CD4-positive, alpha-beta T cell (primary cell): ENCODE measurements around the gene FARS2. TPM values are rescaled to one million over a fixed set of nuclear protein-coding genes. Genes with fewer than 3 reads are reported as not detected.

ENCODE experiments used
- ATAC-seq: fragments of 200-7000 bp; cut with Tn5 transposase; one replicate; pipeline ENCODE4 v1.10.0; 2022; ENCODE audit warnings: mild to moderate bottlenecking; ENCODE audit not compliant: poor library complexity
- CTCF ChIA-PET: fragments of 350-600 bp; sonication (Branson Sonifier 250); formaldehyde crosslinking; loops from one replicate; lab custom pipeline; 2021; ENCODE audit warnings: antibody characterized with exemption, inconsistent platforms; lab: Charles Lee
- POLR2A ChIA-PET: fragments of 350-600 bp; sonication (Branson Sonifier 250); formaldehyde crosslinking; loops from one replicate; lab custom pipeline; 2021; ENCODE audit warnings: antibody characterized with exemption, inconsistent platforms; lab: Charles Lee
- DNase-seq, 14 experiments: peaks; one replicate each; pipeline ENCODE4 v3.0.0-alpha.2; 2013 to 2020; ENCODE audit warnings: mixed read lengths in 2 of 14
- H3K27ac ChIP-seq, 2 donors: one replicate each; pipeline versions ENCODE4 v1.5.1 to v1.7.0; 2013; ENCODE audit warnings: low read length in 2 of 2, low read depth in 1 of 2, mild to moderate bottlenecking in 1 of 2
- H3K27me3 ChIP-seq, 2 experiments: 1 replicate in 1 of 2; 2 replicates in 1 of 2; pipeline versions ENCODE4 v1.6.1 to v1.7.0; 2013; ENCODE audit warnings: low read length in 2 of 2, control low read depth in 1 of 2, mild to moderate bottlenecking in 1 of 2, moderate library complexity in 1 of 2; ENCODE audit not compliant: insufficient read depth in 2 of 2, control insufficient read depth in 1 of 2
- H3K36me3 ChIP-seq: one replicate; pipeline ENCODE4 v1.6.1; 2013; ENCODE audit warnings: low read length, control low read depth; ENCODE audit not compliant: insufficient read depth
- H3K4me1 ChIP-seq: one replicate; pipeline ENCODE4 v1.6.1; 2013; ENCODE audit warnings: low read length, control low read depth; ENCODE audit not compliant: insufficient read depth
- H3K4me3 ChIP-seq: one replicate; pipeline ENCODE4 v1.5.1; 2013; ENCODE audit warnings: mild to moderate bottlenecking, low read length, moderate library complexity
- H3K9me3 ChIP-seq, 2 experiments: 1 replicate in 1 of 2; 2 replicates in 1 of 2; pipeline versions ENCODE4 v1.6.1 to v1.7.0; 2013; ENCODE audit warnings: low read length in 2 of 2, mild to moderate bottlenecking in 2 of 2, control low read depth in 1 of 2, moderate library complexity in 1 of 2; ENCODE audit not compliant: control insufficient read depth in 1 of 2, insufficient read depth in 1 of 2
- H3K27ac Mint-ChIP-seq: one replicate; pipeline ENCODE4 v1.8.0; 2020; ENCODE audit warnings: mixed read lengths
- H3K27me3 Mint-ChIP-seq: one replicate; pipeline ENCODE4 v1.8.0; 2021; ENCODE audit warnings: mixed read lengths
- H3K36me3 Mint-ChIP-seq: one replicate; pipeline ENCODE4 v1.8.0; 2021; ENCODE audit warnings: low read depth, mixed read lengths
- H3K4me1 Mint-ChIP-seq: one replicate; pipeline ENCODE4 v1.8.0; 2021; ENCODE audit warnings: low read depth, mixed read lengths
- H3K4me3 Mint-ChIP-seq: one replicate; pipeline ENCODE4 v1.8.0; 2020; ENCODE audit warnings: mild to moderate bottlenecking, mixed read lengths
- H3K9me3 Mint-ChIP-seq: one replicate; pipeline ENCODE4 v1.8.0; 2020; ENCODE audit warnings: mixed read lengths
- CTCF ChIP-seq: fragments of 200-600 bp; IDR thresholded peaks from one replicate; pipeline ENCODE4 v1.8.0; 2022; ENCODE audit warnings: antibody characterized with exemption, mild to moderate bottlenecking
- intact Hi-C, 2 experiments: fragments of 100-400 bp; cut with DNase I in 1 of 2; cut with micrococcal nuclease in 1 of 2; formaldehyde crosslinking; loops; one replicate each; pipeline versions ENCODE4 v1.15.1 to v1.9.0; 2023 to 2025; cut with DNase I, micrococcal nuclease
- total RNA-seq, 174 experiments: library from RNA in 2 of 174; stranded (reverse) in 2 of 174; gene quantifications; one replicate each; pipeline ENCODE4 v1.2.3 and lab custom pipeline; 2021 to 2026

The FARS2 gene
- total RNA-seq, 2 experiments from 2014 or later: 12.6 to 12.8 TPM

DNA sequence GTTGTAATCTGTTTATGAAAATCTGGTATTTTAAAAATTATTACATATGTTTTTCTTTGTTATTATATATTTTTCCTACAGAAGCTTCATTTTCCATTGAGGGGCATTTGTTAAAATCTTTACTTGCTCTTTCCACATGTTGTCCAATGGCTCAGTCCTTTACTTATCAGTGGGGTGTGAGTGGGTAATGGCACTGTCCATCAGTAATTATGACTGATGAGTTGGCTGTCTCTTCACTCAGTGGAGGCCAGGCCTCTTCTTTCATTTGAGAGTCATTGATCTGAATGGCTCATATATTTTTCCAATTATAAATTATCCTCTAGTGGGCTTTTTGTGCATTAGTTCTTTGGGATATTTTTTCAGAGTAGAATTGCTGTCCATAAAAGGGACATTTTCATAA lies 45.7 kb downstream of the FARS2 start:
- peaks cover 43% of the 10 kb centered on the region for H3K4me1 Mint-ChIP-seq
- Histone ChIP-seq H3K9me3 (no peaks in the 10 kb centered on the region), H3K4me1 (peaks cover 18% of the 10 kb centered on the region), H3K36me3 (peaks cover 3% of the 10 kb centered on the region), H3K27me3 (no peaks in the 10 kb centered on the region), H3K4me3 (no peak overlapping the region), H3K27ac (no peak overlapping the region)
- intact Hi-C loops: no loop called here
- POLR2A ChIA-PET: no interaction called here
- no peak for TF ChIP-seq CTCF
- peaks cover 4% of the 10 kb centered on the region for H3K36me3 Mint-ChIP-seq
- no peaks in the 10 kb centered on the region for H3K27me3 Mint-ChIP-seq
- CTCF ChIA-PET: no interaction called here
- no peaks in the 10 kb centered on the region for H3K9me3 Mint-ChIP-seq
- H3K4me3 Mint-ChIP-seq: no peak overlapping the region
- no peak for ATAC-seq
- no peak for DNase-seq
- no peak overlapping the region for H3K27ac Mint-ChIP-seq

- no peak overlapping the region for H3K27ac ChIP-seq
- no peak for TF ChIP-seq CTCF
- ChIA-PET CTCF (no interaction called here), POLR2A (no interaction called here)
- H3K9me3 ChIP-seq: no peaks in the 10 kb centered on the region
- no peak overlapping the region for H3K4me3 ChIP-seq
- Mint-ChIP-seq H3K9me3 (no peaks in the 10 kb centered on the region), H3K36me3 (peaks cover 4% of the 10 kb centered on the region), H3K27ac (no peak overlapping the region), H3K4me3 (no peak overlapping the region), H3K4me1 (peaks cover 37% of the 10 kb centered on the region), H3K27me3 (no peaks in the 10 kb centered on the region)
- peaks cover 3% of the 10 kb centered on the region for H3K36me3 ChIP-seq
- H3K4me1 ChIP-seq: peaks cover 7% of the 10 kb centered on the region
- ATAC-seq: no peak
- DNase-seq: no peak
- no peaks in the 10 kb centered on the region for H3K27me3 ChIP-seq
- intact Hi-C loops: no loop called here
These were observed 46.8 kb downstream of the FARS2 start for GRCh38 chr6:5308066-5308465.

GRCh38 chr6:5314191-5314865 lies 53.0 kb downstream of the FARS2 start:
- Mint-ChIP-seq H3K27me3 (no peaks in the 10 kb centered on the region), H3K4me3 (no peak overlapping the region), H3K27ac (no peak overlapping the region), H3K4me1 (peaks cover 22% of the 10 kb centered on the region), H3K9me3 (no peaks in the 10 kb centered on the region), H3K36me3 (no peaks in the 10 kb centered on the region)
- no peaks in the 10 kb centered on the region for H3K4me1 ChIP-seq
- TF ChIP-seq CTCF: no peak
- no peaks in the 10 kb centered on the region for H3K9me3 ChIP-seq
- H3K27me3 ChIP-seq: no peaks in the 10 kb centered on the region
- H3K4me3 ChIP-seq: no peak overlapping the region
- ChIA-PET POLR2A (no interaction called here), CTCF (no interaction called here)
- no peak for ATAC-seq
- H3K27ac ChIP-seq: no peak overlapping the region
- no peaks in the 10 kb centered on the region for H3K36me3 ChIP-seq
- no peak for DNase-seq
- intact Hi-C loops: no loop called here
